DOHH2 (cell line): ENCODE results near the gene TLDC2.
"Not testable (repeated sequence)": the region's sequence is repeated elsewhere in the genome, so short reads cannot be mapped to it uniquely, and the experiment has no call there.

Experiments
- H3F3A ChIP-seq: fragments of 200-600 bp; sonication (generic), shearing (Covaris generic); 2 replicates; pipeline ENCODE4 v1.6.0; 2016; ENCODE audit warnings: antibody characterized with exemption, mild to moderate bottlenecking; ENCODE audit not compliant: control insufficient read depth, insufficient read depth
- H3K27ac ChIP-seq: fragments of 200-600 bp; sonication (generic); 2 replicates; pipeline ENCODE4 v1.5.1; 2014; ENCODE audit warnings: low read depth, mild to moderate bottlenecking, low read length, moderate library complexity
- H3K27me3 ChIP-seq: fragments of 200-600 bp; sonication (generic); 2 replicates; pipeline ENCODE4 v1.6.1; 2014; ENCODE audit warnings: mild to moderate bottlenecking, low read length, mixed read lengths; ENCODE audit not compliant: control insufficient read depth
- H3K36me3 ChIP-seq: fragments of 200-600 bp; sonication (generic); 2 replicates; pipeline ENCODE4 v1.6.1; 2014; ENCODE audit warnings: mild to moderate bottlenecking, low read length, moderate library complexity, mixed read lengths; ENCODE audit not compliant: control insufficient read depth
- H3K4me1 ChIP-seq: fragments of 200-600 bp; sonication (generic); 2 replicates; pipeline ENCODE4 v1.6.1; 2014; ENCODE audit warnings: mild to moderate bottlenecking, low read length, mixed read lengths; ENCODE audit not compliant: control insufficient read depth
- H3K4me2 ChIP-seq: fragments of 200-600 bp; sonication (generic); 2 replicates; pipeline ENCODE4 v1.6.0; 2014; ENCODE audit warnings: mild to moderate bottlenecking, low read length, moderate library complexity
- H3K4me3 ChIP-seq: fragments of 200-600 bp; sonication (generic); 2 replicates; pipeline ENCODE4 v1.5.1; 2014; ENCODE audit warnings: mild to moderate bottlenecking, low read length, mixed read lengths
- H3K79me2 ChIP-seq: fragments of 200-600 bp; sonication (generic); 2 replicates; pipeline ENCODE4 v1.6.1; 2014; ENCODE audit warnings: mild to moderate bottlenecking, low read length, mixed read lengths; ENCODE audit not compliant: control insufficient read depth
- H3K9me2 ChIP-seq: fragments of 200-600 bp; sonication (generic); replicated peaks from 2 replicates; pipeline ENCODE4 v1.6.1; 2014; ENCODE audit warnings: mild to moderate bottlenecking, low read length, mixed read lengths; ENCODE audit not compliant: control insufficient read depth
- H3K9me3 ChIP-seq: fragments of 200-600 bp; sonication (generic); 2 replicates; pipeline ENCODE4 v1.6.1; 2014; ENCODE audit warnings: antibody characterized with exemption, low read length, mixed read lengths; ENCODE audit not compliant: control insufficient read depth, insufficient read depth
- H4K20me1 ChIP-seq: fragments of 200-600 bp; sonication (generic); 2 replicates; pipeline ENCODE4 v1.6.0; 2014; ENCODE audit warnings: low read depth, mild to moderate bottlenecking, antibody characterized with exemption, low read length, moderate library complexity; ENCODE audit not compliant: control insufficient read depth, insufficient read depth
- CTCF ChIP-seq: fragments of 200-600 bp; sonication (generic); IDR thresholded peaks from one replicate; pipeline ENCODE4 v1.5.1; 2014; ENCODE audit warnings: antibody characterized with exemption, mild to moderate bottlenecking, low read depth, low read length; ENCODE audit not compliant: poor library complexity, severe bottlenecking
- EZH2phosphoT487 ChIP-seq: fragments of 200-600 bp; sonication (generic); IDR thresholded peaks from 2 replicates; pipeline ENCODE4 v1.6.1; 2017; ENCODE audit warnings: borderline replicate concordance, mild to moderate bottlenecking, antibody characterized with exemption, low read length, moderate library complexity, mixed read lengths

Gene TLDC2

GRCh38 chr20:36893801-36894200 is 17.9 kb downstream of the TLDC2 start:
- no peak overlapping the region for H3K27ac ChIP-seq
- no peaks in the 10 kb centered on the region for H3K79me2 ChIP-seq
- no peaks in the 10 kb centered on the region for H4K20me1 ChIP-seq
- TF ChIP-seq EZH2phosphoT487 (no peak), CTCF (no peak)
- H3K4me2 ChIP-seq, result no peak overlapping the region
- H3K9me2 ChIP-seq, result no peaks in the 10 kb centered on the region
- no peaks in the 10 kb centered on the region for H3K9me3 ChIP-seq
- peaks cover 7% of the 10 kb centered on the region; the same call in 1 of the 2 replicates for H3F3A ChIP-seq
- no peak overlapping the region for H3K4me3 ChIP-seq
- H3K36me3 ChIP-seq, result peaks cover 40% of the 10 kb centered on the region
- H3K4me1 ChIP-seq, result no peaks in the 10 kb centered on the region
- no peaks in the 10 kb centered on the region for H3K27me3 ChIP-seq

- Histone ChIP-seq H3K79me2 (no peaks in the 10 kb centered on the region), H3F3A (peaks cover 3% of the 10 kb centered on the region; the same call in 1 of the 2 replicates), H3K9me2 (no peaks in the 10 kb centered on the region), H3K27ac (no peak overlapping the region), H3K9me3 (no peaks in the 10 kb centered on the region), H3K36me3 (peaks cover 40% of the 10 kb centered on the region), H3K4me2 (no peak overlapping the region), H3K4me3 (no peak overlapping the region), H3K4me1 (no peaks in the 10 kb centered on the region), H4K20me1 (no peaks in the 10 kb centered on the region), H3K27me3 (no peaks in the 10 kb centered on the region)
- TF ChIP-seq CTCF (no peak), EZH2phosphoT487 (no peak)
These were observed 19.1 kb downstream of the TLDC2 start for GRCh38 chr20:36895036-36895435.

GRCh38 chr20:36904690-36905089 is 28.8 kb downstream of the TLDC2 start:
- H3K27ac ChIP-seq, result no peak overlapping the region
- no peaks in the 10 kb centered on the region for H3K9me3 ChIP-seq
- peaks cover 4% of the 10 kb centered on the region for H3K4me1 ChIP-seq
- no peak overlapping the region for H3K4me3 ChIP-seq
- peaks cover 19% of the 10 kb centered on the region for H3K36me3 ChIP-seq
- H3K27me3 ChIP-seq, result no peaks in the 10 kb centered on the region
- no peaks in the 10 kb centered on the region for H3K79me2 ChIP-seq
- no peak for TF ChIP-seq EZH2phosphoT487
- no peak for TF ChIP-seq CTCF
- no peaks in the 10 kb centered on the region for H3K9me2 ChIP-seq
- no peaks in the 10 kb centered on the region for H3F3A ChIP-seq
- no peak overlapping the region for H3K4me2 ChIP-seq
- H4K20me1 ChIP-seq, result no peaks in the 10 kb centered on the region

- not testable (repeated sequence) for H3F3A ChIP-seq, H3K4me3 ChIP-seq, H3K4me1 ChIP-seq, H3K9me3 ChIP-seq, H3K27me3 ChIP-seq, H4K20me1 ChIP-seq, H3K4me2 ChIP-seq, H3K9me2 ChIP-seq, H3K27ac ChIP-seq, H3K79me2 ChIP-seq
- peaks cover 19% of the 10 kb centered on the region for H3K36me3 ChIP-seq
These were observed 29.6 kb downstream of the TLDC2 start for GRCh38 chr20:36905566-36905965.

- not testable (repeated sequence) for H3K27ac ChIP-seq, H3K27me3 ChIP-seq, H3K4me2 ChIP-seq, H3F3A ChIP-seq, H3K4me3 ChIP-seq, H3K79me2 ChIP-seq, H4K20me1 ChIP-seq, H3K4me1 ChIP-seq, H3K9me3 ChIP-seq, H3K9me2 ChIP-seq
- peaks cover 22% of the 10 kb centered on the region for H3K36me3 ChIP-seq
These were observed 30.1 kb downstream of the TLDC2 start for GRCh38 chr20:36906086-36906485.
